ENCODE measurements around the gene KCNA3.

GRCh38 chr1:110719908-110720307 is 45.2 kb upstream of the KCNA3 start:
- TF ChIP-seq CTCF (IDR thresholded peaks at IDR 0.05) (no peak), POLR2A (IDR thresholded peaks at IDR 0.05) (no peak)
